ENCODE results near the gene HSDL2. TPM values are rescaled to one million over a fixed set of nuclear protein-coding genes. Genes with fewer than 3 reads are reported as not detected.

Gene HSDL2
- total RNA-seq, 1 donor from 2014 or later = 26.5 TPM

DNA sequence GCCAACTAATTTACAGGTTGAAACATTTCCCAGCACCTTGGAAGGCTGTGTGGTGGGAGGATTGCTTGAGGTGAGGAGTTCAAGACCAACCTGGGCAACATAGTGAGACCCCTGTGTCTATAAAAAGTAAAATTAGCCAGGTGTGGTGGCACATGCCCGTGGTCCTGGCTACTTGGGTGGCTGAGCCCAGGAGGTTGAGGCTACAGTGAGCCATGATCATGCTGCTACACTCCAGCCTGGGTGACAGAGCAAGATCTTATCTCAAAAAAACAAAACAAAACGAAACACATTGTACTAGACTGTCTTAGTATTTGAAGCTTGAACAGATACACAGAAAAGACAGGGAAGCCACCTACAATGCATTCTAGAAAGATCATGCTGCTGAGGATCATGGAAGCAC lies 2.8 kb upstream of the HSDL2 start:
- H3K36me3 Mint-ChIP-seq = peaks cover 33% of the 10 kb centered on the region
- no peaks in the 10 kb centered on the region for H3K27me3 Mint-ChIP-seq (ENCODE audit: low read depth)
- peaks cover 26% of the 10 kb centered on the region for H3K9me3 Mint-ChIP-seq
- no peak for DNase-seq (ENCODE audit: low spot score in 2 of 2, unreplicated experiment in 2 of 2)
- H3K27ac Mint-ChIP-seq = no peak overlapping the region
- TF ChIP-seq CTCF (IDR thresholded peaks at IDR 0.05; ENCODE audit: unreplicated experiment) = no peak
- no peak overlapping the region for H3K4me3 Mint-ChIP-seq
- peaks cover 35% of the 10 kb centered on the region for H3K4me1 Mint-ChIP-seq

- peaks cover 37% of the 10 kb centered on the region for H3K4me1 Mint-ChIP-seq
- peaks cover 22% of the 10 kb centered on the region for H3K9me3 Mint-ChIP-seq
- peak overlapping the region; percentile 15 for H3K4me3 Mint-ChIP-seq
- no peak for TF ChIP-seq CTCF (IDR thresholded peaks at IDR 0.05; ENCODE audit: unreplicated experiment)
- no peak overlapping the region for H3K27ac Mint-ChIP-seq
- peaks cover 28% of the 10 kb centered on the region for H3K36me3 Mint-ChIP-seq
- DNase-seq (ENCODE audit: low spot score in 2 of 2, unreplicated experiment in 2 of 2) = no peak
- H3K27me3 Mint-ChIP-seq (ENCODE audit: low read depth) = no peaks in the 10 kb centered on the region
These were observed 2.1 kb upstream of the HSDL2 start for GRCh38 chr9:112377684-112378327.

DNA sequence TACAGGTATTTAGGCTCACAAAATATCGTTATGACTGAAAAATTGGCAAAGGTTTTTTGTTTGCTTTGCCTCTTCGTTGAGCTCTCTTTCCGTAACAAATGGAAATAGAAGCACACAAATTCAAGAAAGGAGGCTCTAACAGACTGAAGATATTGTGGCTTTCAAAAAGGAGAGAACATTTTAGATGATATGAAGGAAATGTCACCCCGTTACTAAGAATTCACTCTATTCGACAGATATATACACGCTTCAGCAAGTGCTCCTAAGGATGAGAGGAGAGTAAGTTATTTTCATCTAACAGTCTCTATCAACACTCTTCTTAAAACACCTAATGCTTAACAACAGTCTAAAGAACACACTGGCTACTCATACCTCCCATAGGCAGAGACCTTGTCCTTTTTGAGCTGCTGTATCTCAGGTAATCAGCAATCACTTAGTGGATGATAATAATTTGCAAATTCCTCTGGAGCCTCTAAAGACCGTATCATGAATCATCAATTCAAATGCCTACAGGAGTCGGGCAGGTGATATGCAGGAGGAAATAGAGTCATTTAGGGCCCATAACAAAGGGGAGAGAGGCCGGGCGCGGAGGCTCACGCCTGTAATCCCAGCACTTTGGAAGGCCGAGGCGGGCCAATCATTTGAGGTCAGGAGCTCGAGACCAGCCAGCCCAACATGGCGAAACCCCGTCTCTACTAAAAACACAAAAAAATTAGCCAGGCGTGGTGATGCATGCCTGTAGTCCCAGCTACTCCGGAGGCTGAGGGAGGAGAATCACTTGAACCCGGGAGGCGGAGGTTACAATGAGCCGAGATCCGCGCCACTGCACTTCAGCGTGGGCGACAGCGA lies 1.4 kb upstream of the HSDL2 start:
- Mint-ChIP-seq H3K36me3 (peaks cover 26% of the 10 kb centered on the region), H3K9me3 (peaks cover 18% of the 10 kb centered on the region), H3K27ac (peak overlapping the region; percentile 100), H3K4me3 (peak overlapping the region; percentile 95), H3K4me1 (peaks cover 42% of the 10 kb centered on the region), H3K27me3 (ENCODE audit: low read depth) (no peaks in the 10 kb centered on the region)
- no peak for TF ChIP-seq CTCF (IDR thresholded peaks at IDR 0.05; ENCODE audit: unreplicated experiment)
- no peak for DNase-seq (ENCODE audit: low spot score in 2 of 2, unreplicated experiment in 2 of 2)

DNA sequence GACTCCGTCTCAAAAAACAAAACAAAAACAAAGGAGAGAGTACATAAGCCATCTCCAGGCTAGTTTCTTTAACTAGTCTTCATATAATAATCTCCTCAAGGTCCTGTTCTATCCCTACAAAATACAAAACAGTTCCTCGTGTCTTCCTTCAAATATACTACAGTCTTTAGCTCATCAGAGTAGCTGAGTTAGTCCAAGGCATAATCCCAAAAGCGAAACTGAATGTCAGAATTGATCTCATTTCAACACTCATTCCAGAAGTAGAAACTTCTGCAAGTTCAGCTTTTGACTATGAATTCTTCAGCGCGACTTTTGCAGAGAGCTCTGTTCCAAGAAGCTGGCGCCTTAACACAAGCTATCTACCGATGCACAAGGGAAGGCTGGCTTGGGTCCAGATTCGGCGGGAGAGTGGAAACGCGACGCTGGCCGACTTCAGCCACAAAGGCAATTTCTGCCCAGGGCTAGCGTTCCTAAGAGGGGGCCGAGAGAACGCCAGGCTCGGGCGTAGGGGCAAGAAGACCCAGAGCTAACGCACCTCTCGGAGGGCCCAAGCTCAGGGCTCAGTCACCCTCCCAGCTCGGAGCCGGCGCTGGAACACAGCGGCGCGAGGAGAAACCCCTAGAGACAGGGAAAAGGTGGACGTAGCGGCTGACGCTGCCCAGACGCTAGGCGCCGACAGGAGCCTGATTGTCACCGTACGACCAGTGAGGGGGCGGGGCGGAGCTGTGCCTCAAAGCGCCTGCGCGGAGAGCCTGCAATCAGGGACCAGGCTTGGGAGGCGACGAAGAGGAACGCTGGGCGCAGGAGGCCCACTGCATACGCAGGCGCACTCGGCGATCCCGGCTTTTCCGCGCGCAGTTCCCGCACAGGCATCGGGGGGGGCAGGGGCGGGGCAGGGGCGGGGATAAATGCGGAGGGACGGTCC lies 469 bp upstream of the HSDL2 start:
- Mint-ChIP-seq H3K4me3 (peak overlapping the region; percentile 95), H3K27me3 (ENCODE audit: low read depth) (no peaks in the 10 kb centered on the region), H3K36me3 (peaks cover 17% of the 10 kb centered on the region), H3K9me3 (peaks cover 10% of the 10 kb centered on the region), H3K4me1 (peaks cover 47% of the 10 kb centered on the region), H3K27ac (peak overlapping the region; percentile 100)
- DNase-seq (ENCODE audit: low spot score in 2 of 2, unreplicated experiment in 2 of 2) = peak; percentile 98 to 100
- no peak for TF ChIP-seq CTCF (IDR thresholded peaks at IDR 0.05; ENCODE audit: unreplicated experiment)

GRCh38 chr9:112380825-112381221 lies 915 bp downstream of the HSDL2 start:
- Mint-ChIP-seq H3K4me3 (peak overlapping the region; percentile 95), H3K27ac (peak overlapping the region; percentile 94), H3K9me3 (peaks cover 4% of the 10 kb centered on the region), H3K27me3 (ENCODE audit: low read depth) (no peaks in the 10 kb centered on the region), H3K4me1 (peaks cover 52% of the 10 kb centered on the region), H3K36me3 (peaks cover 8% of the 10 kb centered on the region)
- TF ChIP-seq CTCF (IDR thresholded peaks at IDR 0.05; ENCODE audit: unreplicated experiment) = no peak
- DNase-seq (ENCODE audit: low spot score in 2 of 2, unreplicated experiment in 2 of 2) = no peak
